Measurements from ENCODE around the gene ZNF207. TPM values are rescaled to one million over a fixed set of nuclear protein-coding genes. Genes with fewer than 3 reads are reported as not detected.

Gene ZNF207
- total RNA-seq, 1 experiment from 2014 or later = 296 TPM

DNA sequence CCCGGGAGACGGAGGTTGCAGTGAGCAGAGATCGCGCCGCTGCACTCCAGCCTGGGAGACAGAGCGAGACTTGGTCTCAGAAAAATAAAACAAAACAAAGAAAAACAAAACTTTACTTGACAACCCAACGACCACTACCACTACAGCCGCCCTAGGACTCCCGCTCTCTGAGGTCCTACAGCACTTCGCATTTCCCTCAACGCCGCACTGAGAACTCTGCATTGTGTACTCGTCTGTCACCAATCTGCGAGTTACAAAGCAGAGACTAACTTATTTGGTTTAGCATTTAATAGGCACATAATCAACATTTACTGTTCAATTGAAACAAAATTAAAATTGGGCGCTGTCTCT, 479 bp upstream of the ZNF207 start:
- Mint-ChIP-seq H3K9me3 (peaks cover 2 to 6% of the 10 kb centered on the region in 2 experiments; a peak in 3 of 5 replicates), H3K4me3 (peak overlapping the region; percentile 99), H3K36me3 (ENCODE audit: insufficient read depth in 1 of 3, low read depth in 3 of 3) (peaks cover 30 to 43% (median 42%) of the 10 kb centered on the region in 3 experiments), H3K27me3 (ENCODE audit: low read depth) (no peaks in the 10 kb centered on the region; the same call in 1 of the 2 replicates), H3K4me1 (peaks cover 13 to 28% of the 10 kb centered on the region in 2 experiments), H3K27ac (peak overlapping the region; percentile 100)
- H2BK20ac ChIP-seq (ENCODE audit: low read depth, low read length, poor library complexity, severe bottlenecking) = no peak overlapping the region
- no peak overlapping the region for H4K91ac ChIP-seq (ENCODE audit: insufficient read length, low read depth, low read length)
- no peak overlapping the region for H3K23ac ChIP-seq (ENCODE audit: insufficient read length, low read depth, low read length)
- H2BK15ac ChIP-seq (ENCODE audit: low read depth, low read length) = no peak overlapping the region
- H3K4ac ChIP-seq (ENCODE audit: low read depth, low read length) = no peak overlapping the region
- no peak overlapping the region for H3K56ac ChIP-seq (ENCODE audit: insufficient read length, low read depth, low read length)
- no peak overlapping the region for H3T11ph ChIP-seq (ENCODE audit: low read length)
- peak overlapping the region; percentile 73 for H3K4me2 ChIP-seq (ENCODE audit: insufficient read depth, insufficient read length, low read length)
- H2BK120ac ChIP-seq (ENCODE audit: low read depth, low read length, poor library complexity, severe bottlenecking) = no peak overlapping the region
- H2BK12ac ChIP-seq (ENCODE audit: insufficient read length, low read depth, low read length) = no peak overlapping the region
- H3K79me2 ChIP-seq (ENCODE audit: insufficient read depth, low read length) = peaks cover 38% of the 10 kb centered on the region
- H2BK5ac ChIP-seq (ENCODE audit: insufficient read length, low read length) = no peak overlapping the region
- peak overlapping the region; percentile 80; the same call in 1 of the 2 replicates for H3K14ac ChIP-seq (ENCODE audit: insufficient read depth, low read length)
- no peaks in the 10 kb centered on the region for H3K9me3 ChIP-seq (ENCODE audit: control insufficient read depth, low read depth, low read length)
- peaks cover 5% of the 10 kb centered on the region for H3K23me2 ChIP-seq (ENCODE audit: insufficient read length, low read depth, low read length, poor library complexity, severe bottlenecking)
- no peaks in the 10 kb centered on the region for H3K79me1 ChIP-seq (ENCODE audit: insufficient read depth, low read depth, low read length, poor library complexity, severe bottlenecking)
- no peak overlapping the region for H2AFZ ChIP-seq (ENCODE audit: low read length)
- H4K5ac ChIP-seq (ENCODE audit: insufficient read length, low read depth, low read length) = peak overlapping the region; percentile 13
- H4K8ac ChIP-seq (replicated peaks; ENCODE audit: insufficient read length, low read depth, low read length) = no peak overlapping the region
- no peak overlapping the region for H2AK5ac ChIP-seq (ENCODE audit: insufficient read length, low read length)
- no peaks in the 10 kb centered on the region for H4K20me1 ChIP-seq (ENCODE audit: control insufficient read depth, insufficient read depth, insufficient read length)
- peak overlapping the region; percentile 99 for H3K9ac ChIP-seq (ENCODE audit: extremely low read depth, insufficient read length, low read length)
- DNase-seq = no peak
- TF ChIP-seq, protein P1, sequence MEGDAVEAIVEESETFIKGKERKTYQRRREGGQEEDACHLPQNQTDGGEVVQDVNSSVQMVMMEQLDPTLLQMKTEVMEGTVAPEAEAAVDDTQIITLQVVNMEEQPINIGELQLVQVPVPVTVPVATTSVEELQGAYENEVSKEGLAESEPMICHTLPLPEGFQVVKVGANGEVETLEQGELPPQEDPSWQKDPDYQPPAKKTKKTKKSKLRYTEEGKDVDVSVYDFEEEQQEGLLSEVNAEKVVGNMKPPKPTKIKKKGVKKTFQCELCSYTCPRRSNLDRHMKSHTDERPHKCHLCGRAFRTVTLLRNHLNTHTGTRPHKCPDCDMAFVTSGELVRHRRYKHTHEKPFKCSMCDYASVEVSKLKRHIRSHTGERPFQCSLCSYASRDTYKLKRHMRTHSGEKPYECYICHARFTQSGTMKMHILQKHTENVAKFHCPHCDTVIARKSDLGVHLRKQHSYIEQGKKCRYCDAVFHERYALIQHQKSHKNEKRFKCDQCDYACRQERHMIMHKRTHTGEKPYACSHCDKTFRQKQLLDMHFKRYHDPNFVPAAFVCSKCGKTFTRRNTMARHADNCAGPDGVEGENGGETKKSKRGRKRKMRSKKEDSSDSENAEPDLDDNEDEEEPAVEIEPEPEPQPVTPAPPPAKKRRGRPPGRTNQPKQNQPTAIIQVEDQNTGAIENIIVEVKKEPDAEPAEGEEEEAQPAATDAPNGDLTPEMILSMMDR (conservative IDR thresholded peaks at IDR 0.05) = no peak
- H3K27ac ChIP-seq (ENCODE audit: insufficient read length, low read depth, low read length) = peak overlapping the region; percentile 93
- no peaks in the 10 kb centered on the region; the same call in 1 of the 2 replicates for H3K4me1 ChIP-seq (ENCODE audit: insufficient read depth, low read length)
- no CpG with 5 or more reads among the region's 15 CpGs for WGBS (ENCODE audit: extremely low coverage, insufficient read length, low lambda C conversion rate)
- H3K18ac ChIP-seq (ENCODE audit: insufficient read length, low read depth, low read length) = peak overlapping the region; percentile 85
- H3K27me3 ChIP-seq (ENCODE audit: insufficient read depth, low read length) = no peaks in the 10 kb centered on the region
